DMS79 treated with DMSO at 0.1 percent for 48 hours (cell line): ENCODE data around the gene MBNL2.
A peak's percentile ranks its signal among the peaks of the same experiment; 100 is the strongest.
"Not testable (repeated sequence)": the region's sequence is repeated elsewhere in the genome, so short reads cannot be mapped to it uniquely, and the experiment has no call there.

Experiments
- DNase-seq: peaks from one replicate; lab custom pipeline; 2025; lab: John Stamatoyannopoulos, UW

The MBNL2 gene, protein sequence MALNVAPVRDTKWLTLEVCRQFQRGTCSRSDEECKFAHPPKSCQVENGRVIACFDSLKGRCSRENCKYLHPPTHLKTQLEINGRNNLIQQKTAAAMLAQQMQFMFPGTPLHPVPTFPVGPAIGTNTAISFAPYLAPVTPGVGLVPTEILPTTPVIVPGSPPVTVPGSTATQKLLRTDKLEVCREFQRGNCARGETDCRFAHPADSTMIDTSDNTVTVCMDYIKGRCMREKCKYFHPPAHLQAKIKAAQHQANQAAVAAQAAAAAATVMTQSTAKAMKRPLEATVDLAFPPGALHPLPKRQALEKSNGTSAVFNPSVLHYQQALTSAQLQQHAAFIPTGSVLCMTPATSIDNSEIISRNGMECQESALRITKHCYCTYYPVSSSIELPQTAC

DNA sequence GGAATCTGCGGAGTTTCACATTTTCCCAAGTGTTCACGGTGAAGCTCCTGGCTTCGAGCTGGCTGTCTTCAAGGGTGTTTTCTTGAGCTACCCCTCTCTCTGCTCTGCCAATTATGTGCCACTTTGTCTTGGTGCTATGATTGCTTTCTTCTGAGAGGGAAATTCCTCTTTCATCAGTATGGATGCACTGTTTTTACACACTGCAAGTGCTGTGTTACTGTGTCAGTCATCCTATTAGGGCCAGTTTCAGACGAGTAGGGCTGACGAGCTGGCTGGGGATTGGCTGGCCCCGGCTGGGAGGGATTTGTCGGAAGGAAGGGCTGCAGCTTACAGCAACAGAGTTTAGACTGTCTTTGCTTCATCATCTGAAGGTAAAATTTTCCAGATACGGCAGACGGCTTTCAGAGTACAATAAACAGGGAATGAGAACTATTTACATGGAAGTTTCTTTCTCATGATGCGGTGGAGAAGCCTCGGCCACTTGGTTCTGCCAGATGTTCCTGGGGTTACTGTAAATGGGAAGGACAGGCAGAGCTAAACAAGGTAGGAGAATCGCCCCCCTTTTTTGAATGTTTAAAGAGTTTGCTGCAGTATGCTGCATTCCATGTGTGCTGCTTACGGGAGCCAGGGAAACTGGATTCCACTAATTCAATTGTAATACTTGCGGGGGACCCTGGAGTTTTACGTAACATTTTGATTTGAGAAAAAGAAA lies at the start of gene MBNL2:
Gene MBNL2 (plus strand): TSS at position 345 of the 712 bp plus-strand sequence. CDS start 53,903 bp downstream, outside the sequence.
- peak; percentile 64 for DNase-seq

DNA sequence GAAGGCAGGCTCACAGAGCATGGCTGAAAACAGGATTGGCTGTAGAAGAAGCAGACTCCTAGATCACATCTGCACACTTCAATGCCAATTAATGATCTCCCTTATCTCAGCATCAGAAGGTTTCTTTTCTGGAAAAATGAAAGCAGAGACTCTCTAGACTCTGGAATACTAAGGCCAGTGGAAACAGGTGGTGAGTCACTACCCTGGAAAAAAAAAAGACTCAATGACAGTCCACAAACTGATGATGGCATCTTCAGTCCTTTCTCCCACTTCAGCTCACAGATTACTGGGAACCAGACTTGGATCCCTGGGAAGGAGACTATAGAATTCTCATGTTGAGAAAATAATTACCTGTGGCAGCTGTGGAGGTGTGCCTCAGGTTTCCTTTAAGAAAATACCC lies 47.5 kb upstream of the MBNL2 start:
- DNase-seq: no peak

DNA sequence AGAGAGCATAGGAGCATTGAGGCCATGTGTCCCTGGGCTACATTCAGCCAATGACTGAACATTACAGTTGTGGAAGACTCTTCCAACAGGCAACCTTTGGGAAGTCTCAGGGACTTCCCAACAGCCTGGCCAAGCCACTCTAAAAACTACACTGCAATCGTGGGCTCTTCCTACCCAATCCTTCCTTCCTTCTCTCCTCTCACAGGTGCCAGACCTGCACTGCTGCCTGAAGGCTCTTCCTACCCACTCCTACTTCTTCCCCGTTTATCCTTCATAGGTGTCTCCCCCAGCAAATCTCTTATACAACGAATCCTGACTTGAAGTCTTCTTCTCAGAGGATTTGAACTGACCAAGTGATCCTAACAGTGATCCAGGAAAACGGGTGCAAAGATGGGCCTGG lies 47.1 kb upstream of the MBNL2 start:
- DNase-seq: no peak

DNA sequence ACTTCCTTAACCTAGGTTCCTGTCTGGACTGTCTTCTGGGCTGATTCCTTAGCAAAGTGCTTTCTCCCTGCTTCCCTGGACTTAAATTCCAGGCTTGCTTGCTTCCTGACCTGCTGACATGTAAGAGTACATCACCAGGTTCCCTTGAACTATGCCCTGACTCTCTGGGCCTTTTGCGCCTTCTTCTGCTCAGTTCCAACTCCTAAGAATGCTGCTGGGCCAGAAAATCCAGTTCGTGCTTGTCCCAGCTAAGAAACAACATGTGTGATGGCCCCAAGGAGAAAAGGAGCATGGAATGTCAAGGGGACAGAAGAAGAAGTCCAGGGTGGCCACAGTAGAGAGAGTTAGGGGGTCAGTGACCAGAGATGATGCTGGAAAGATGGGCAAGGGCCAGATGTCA lies 42.6 kb upstream of the MBNL2 start:
- no peak for DNase-seq

DNA sequence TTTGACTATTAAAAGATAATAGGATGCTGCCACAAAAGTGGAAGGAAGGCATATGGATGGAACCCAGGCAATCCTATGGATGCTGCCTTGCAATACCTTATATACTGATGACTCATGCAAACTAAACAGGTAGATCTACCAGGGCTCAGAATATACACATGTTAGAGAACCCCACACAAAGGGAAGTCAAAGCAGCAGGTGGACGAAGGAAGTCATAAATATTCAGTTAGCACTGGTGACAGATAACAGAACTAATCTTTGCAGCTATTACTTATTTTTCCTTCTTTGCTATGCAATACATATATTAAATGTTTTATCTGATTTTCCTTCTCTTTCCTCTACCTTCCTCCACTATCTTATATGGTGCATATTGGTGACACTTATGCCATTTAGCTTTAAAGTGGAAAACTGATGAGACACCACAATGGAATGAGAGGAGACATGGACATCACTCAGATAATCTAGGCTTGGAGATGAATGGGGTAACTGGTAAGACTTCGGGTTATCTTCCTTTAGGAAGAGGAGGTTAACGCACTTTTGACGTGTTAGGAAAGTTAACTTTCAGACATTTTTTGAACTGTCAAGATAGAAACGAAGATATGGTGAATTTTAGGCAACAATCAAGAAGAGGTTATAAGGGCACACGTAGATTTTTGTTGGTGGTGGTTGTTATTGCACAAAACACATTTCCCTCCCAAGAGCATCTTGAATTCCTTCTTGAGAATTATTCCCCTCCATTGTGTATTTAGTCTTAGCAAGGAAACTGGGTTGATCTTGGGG lies 39.8 kb upstream of the MBNL2 start:
- DNase-seq: no peak

DNA sequence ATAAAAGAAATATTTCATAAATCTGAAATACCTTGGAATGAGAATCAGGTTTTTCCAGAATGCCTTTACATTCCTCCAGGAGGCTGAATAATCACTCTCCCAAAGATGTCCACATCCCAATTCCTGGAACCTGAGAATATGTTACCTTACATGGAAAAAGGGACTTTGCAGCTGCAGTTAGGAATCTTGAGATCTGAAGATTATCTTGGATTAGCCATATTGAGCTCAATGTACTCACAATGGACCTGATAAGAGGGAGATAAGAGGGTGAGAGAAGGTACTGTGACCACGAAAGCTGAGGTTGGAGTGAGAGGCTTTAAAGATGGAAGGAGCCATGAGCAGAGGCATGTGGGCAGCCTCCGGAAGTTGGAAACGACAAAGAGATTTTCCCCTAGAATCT lies 36.8 kb upstream of the MBNL2 start:
- DNase-seq: no peak

DNA sequence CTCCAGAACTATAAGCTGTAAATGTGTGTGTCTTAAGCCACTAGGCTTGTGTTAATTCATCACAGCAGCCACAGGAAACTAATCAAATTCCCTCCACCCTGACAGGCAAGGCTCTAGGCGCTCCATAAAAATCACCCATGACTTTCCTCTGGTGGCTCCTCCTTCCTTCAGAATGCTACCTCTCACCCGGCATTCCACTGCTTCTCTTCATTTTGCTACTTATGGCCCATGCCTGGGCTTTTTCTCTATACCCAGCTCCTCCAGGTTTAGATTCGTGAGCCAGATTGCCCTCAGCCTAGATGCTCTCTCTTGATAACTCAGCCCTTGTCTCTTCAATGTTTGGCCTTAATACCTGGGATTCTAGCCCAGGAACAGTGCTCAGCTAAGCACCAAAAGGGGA lies 36.4 kb upstream of the MBNL2 start:
- DNase-seq: no peak

DNA sequence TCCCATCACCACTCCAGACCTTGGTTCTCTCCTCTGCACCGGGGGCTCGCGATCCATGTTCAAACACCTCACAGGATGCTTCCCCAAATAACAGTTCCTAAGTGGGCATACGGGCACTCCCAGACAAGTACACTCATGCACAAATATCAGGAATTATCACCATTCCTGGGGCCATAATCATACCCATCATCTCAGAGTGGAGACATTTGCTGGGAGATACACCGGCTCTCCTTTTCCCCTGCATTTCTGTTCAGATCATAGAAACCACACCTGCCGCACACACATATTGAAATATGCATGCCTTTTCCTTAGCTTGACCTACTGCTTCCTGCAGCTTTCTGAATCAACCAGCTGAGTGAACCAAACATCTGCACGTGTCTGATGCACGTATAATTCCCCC lies 33.9 kb upstream of the MBNL2 start:
- DNase-seq: no peak

DNA sequence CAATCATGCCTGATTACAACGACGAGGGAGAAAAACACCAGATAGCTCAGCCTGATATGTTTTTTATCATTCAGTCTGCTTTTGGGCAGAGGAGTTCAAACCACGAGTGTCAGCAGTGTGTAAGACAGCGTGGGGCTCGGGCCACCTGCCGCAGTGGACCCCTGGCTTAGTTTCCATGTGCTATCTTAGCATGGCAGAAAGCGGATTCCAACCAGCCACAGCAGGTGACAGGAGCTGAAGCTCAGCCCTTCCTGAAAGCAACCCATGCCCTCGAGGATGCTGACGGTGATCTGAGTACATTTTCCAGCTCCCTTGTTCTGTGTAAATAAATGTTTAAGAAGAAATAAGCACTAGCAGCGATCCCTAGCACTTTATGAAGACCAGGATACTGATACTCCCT lies 32.2 kb upstream of the MBNL2 start:
- no peak for DNase-seq

DNA sequence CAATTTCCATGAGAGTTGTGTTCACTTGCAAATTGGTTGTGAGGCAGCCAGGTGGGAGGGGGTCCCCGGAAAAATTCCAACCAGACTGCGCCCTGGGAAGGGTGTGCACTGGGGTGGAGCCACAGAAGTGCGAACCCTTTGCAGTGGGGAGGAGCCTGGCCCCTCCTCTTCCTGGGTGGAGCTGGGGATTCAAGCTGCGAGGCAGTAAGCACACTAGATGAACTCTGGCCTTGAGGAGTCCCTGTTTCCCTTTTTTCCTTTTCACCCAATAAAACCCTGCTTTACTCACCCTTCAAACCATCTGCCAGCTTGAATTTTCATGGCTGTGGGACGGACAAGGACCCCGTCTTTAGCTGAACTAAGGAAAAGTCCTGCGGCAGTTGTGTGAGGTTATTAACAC lies 31.0 kb upstream of the MBNL2 start:
- DNase-seq: no peak

DNA sequence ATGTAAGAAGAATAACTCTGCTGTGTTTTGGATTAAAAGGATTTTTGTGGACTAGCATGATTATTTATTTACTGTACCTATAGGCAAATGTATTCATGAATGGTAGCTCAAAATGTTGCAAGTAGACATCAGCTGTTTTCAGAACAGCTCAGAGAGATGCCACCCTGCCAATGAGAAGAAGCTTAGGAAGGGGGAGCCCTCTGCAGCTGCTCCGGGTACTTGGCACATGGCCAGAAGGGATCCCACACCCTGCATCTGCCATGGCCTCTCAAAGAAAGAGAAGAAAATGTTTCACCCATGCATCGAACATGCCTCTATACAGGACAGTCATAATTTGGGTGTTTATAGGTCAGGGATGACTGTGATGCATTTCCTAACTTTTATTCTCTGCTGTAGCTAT lies 30.5 kb upstream of the MBNL2 start:
- no peak for DNase-seq

DNA sequence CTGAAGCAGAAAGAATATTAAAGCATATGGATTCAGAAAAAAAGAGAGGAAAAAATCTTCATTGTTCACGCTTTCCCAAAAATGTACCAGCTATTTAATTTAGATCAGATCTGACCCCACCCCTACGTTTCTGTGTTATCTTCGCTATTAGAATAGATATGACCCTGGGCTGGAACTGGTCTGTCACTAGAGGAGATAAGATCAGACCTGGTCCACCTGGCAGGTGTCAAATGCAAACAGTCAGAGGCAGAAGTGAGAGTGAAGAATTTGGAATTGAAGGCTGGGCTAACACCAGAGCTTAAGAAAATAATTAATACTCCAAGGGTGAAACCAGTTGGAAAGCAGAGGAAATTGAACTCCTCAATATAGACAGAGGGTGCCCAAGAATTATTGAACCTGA lies 30.0 kb upstream of the MBNL2 start:
- DNase-seq: no peak

DNA sequence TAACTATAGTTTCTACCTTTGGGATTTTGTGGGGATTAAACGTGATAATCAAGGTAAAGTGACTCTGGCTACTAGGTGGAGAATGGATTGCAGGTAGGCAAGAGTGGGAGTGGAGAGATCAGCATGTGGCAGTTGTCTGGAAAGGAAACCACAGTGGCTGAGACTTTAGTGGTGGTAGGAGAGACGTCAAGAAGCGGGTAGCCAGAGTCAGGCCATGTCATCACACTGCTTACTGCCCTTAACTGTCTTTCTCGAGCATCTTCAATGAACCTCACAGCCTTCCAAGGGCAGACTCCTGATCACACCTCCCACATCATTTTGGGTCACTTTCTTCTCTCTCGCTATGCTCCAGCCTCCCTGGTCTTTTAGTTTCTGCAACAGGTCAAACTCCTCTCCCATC lies 28.6 kb upstream of the MBNL2 start:
- DNase-seq: no peak

DNA sequence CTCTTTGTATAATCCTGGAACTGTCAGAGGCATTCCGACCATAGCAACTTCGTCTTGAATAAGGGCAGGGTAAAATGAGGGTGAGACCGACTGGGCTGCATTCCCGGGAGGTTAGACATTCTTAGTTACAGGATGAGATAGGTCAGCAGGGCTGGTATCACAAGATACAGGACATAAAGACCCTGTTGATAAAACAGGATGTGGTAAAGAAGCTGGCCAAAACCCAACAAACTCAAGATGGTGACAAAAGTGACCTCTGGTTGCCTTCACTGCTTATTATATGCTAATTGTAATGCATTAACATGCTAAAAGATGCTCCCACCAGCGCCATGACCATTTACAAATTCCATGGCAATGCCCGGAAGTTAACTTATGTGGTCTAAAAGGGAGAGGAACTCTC lies 27.7 kb upstream of the MBNL2 start:
- no peak for DNase-seq

DNA sequence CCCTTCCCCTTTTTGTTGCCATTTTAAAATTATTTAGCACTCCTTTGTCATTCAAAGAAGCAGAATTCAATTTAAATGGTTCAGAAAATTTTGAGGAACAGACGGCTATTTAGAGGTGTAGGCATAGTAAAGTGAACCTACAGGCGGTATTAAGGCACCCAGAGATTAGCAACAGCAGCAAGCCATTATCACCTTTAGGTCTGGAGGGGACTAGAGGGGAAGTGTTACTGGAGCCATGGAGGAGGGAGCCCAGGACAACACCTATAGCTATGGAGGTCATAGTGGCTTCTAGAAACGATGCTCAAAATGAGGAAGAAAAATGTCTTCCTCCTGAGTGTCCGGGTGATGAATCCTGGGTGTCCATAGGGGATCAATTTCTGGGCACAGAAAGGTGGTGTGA lies 25.8 kb upstream of the MBNL2 start:
- DNase-seq: no peak

DNA sequence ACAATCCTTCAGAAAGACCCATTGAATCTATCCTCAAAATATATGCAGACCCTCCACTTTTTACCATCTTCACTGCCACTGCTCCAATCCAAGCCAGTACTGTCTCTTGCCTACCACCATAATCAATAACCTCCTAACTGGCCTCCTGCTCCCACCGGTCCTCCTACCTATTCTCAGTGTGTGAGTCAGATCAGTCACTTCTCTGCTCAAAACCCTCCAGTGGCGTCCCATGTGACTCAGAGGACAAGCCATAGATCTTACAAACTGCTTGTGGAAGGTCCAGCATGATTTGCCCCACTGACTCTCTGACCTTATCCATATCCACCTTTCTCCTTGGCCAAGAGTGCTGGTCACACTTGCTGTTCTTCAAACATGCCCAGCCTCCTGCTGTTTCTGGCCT lies 23.4 kb upstream of the MBNL2 start:
- no peak for DNase-seq

DNA sequence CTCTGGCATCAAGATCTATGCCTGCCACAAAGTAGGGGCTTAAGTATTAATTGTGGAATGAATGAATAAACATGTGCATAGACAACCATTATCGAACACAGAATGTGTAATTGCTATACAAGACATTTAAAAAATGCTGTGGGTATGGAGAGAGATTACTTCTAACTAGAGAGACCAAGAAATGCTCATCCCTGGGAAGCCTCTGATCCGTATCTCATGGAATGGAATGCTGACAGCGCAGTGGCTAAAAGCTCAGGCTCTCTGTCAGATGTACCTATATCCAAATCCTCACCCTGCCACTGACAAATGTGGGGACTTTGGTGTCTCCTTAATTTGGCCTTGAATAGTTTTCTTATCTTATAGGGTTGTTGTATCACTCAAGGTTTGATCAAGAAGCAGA lies 22.7 kb upstream of the MBNL2 start:
- DNase-seq: no peak

DNA sequence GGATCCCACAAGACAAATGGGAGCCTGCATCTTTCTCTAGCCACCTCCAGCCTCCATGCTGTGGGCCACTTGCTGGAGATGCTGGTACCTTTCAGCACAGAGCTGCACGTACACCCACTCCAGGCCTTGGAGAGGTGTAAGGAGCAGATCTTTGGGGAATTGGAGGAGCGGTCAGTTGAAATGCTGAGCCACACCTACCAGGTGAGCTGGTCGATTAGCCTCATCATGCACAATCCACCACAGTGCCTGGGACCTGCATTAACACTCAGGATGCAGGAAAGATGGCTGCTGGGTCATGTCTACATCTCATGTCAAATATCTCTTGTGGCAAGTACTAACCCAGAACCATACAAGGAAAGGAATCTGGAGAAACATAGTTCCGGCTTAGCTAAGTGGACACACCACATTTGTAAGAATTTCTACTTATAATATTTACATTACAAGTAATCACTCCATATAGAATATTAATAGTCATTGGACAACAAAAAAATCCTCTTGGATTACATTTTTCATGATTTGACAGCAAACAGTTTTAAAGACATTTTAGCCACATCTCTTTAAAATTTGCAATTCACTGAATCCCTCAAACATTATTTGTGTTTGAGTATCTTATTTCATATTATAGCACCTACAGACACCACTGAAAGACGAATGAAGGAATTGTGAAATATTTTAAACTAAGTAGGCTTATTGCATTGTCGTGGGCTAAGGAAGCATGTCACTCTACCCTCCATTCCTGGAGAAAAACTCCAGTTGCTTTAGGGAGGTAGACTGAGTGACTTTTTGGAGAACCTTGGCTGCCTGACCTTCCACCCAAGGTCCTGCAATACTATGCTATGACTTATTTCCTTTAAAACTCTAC lies 21.8 kb upstream of the MBNL2 start:
- DNase-seq: no peak

DNA sequence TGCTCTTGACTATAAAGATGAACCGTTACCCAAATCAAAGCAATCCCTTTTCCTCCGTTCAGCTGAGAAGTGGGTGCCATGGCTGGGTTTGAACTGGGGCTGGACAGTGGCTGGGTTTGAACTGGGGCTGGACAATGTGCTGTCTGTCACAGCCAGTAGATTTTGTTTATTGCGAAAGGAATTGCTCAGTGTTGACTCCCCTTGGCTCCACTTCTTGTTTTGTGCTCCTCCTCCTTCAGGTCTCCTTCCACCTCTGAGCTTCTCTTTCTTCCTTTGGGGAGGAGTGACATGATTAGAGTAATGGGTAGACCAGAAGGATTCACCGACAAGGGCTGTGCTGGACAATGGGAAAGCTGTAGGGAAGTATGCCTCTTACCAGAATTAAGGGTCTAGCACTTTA lies 19.4 kb upstream of the MBNL2 start:
- no peak for DNase-seq

DNA sequence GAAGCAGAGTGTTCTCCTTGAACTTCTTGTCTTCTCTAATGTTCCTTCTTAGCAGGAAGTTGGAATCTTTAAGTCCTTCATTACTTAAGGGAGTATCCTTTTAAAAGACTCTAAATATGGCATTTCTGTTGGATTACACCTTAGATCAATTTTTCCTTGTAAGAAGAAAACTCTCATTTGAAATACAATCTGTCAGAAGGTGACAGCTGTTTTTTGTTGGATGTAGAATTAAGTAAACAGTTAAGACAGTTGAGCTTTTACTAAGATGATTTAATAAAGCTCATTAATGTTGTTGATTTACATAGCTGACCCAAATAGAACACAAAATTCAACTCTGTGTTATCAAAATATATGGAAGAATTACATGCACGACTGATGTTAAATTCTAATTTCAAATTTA lies 16.7 kb upstream of the MBNL2 start:
- DNase-seq: no peak

DNA sequence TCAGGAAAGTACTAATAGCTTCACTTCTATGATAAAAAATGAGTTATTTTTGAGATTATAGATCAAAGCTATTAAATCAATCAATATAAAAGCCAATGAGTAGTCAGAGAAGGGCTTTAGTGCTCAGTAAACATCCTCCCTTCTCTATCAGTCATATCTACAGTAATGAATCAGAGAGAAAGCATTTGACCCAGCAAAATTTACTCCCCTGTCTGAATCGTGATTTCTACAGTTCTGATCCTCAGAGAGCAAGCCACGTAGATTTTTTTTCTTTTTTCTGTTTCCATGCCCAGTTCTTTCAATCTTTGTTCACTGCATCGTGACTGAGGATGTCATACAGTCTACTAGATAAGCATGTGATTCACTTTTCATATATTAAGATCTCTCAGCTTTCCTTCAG lies 16.2 kb upstream of the MBNL2 start:
- DNase-seq: no peak

DNA sequence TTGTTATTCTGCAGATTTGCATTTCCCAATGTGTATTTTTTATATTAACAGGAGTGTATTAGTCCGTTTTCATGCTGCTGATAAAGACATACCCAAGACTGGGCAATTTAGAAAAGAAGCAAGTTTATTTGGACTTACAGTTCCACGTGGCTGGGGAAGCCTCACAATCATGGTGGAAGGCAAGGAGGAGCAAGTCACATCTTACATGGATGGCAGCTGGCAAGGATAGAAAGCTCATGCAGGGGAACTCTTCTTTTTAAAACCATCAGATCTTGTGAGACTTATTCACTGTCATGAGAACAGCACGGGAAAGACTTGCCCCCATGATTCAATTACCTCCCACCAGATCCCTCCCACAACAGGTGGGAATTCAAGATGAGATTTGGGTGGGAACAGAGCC lies 14.9 kb upstream of the MBNL2 start:
- DNase-seq: not testable (repeated sequence)
